ENCODE measurements around the gene CYP27A1. TPM values are rescaled to one million over a fixed set of nuclear protein-coding genes. Genes with fewer than 3 reads are reported as not detected.

CYP27A1 gene
- total and polyA plus RNA-seq, 2 of the 4 experiments (the other 2 are of a cell fraction): 5.2 to 5.3 TPM

- no peak overlapping the region; the same call in 1 of the 2 replicates for H2BK120ac ChIP-seq (ENCODE audit: low read depth, low read length)
- no peak overlapping the region for H3K4ac ChIP-seq (ENCODE audit: low read depth, low read length)
- peak overlapping the region; percentile 33; the same call in 1 of the 2 replicates for H2BK20ac ChIP-seq (ENCODE audit: low read depth, low read length)
- no peaks in the 10 kb centered on the region for H3K9me1 ChIP-seq (ENCODE audit: insufficient read depth, low read length)
- no peaks in the 10 kb centered on the region for H4K20me1 ChIP-seq (ENCODE audit: insufficient read depth, low read length)
- dilution Hi-C loops (cut with HindIII; ENCODE audit: low sequenced_read_pairs, unreplicated experiment) (no loop called here), intact Hi-C loops (cut with micrococcal nuclease) (loop anchor here (5.0 kb wide), 1 partner anchor 57 kb away; the partner anchor contains the start of gene CYP27A1), in situ Hi-C loops (cut with MboI; ENCODE audit: low sequenced_read_pairs) (no loop called here)
- H3K4me1 ChIP-seq (ENCODE audit: control insufficient read depth, insufficient read depth, low read length): no peaks in the 10 kb centered on the region; the same call in 1 of the 2 replicates
- CTCF ChIA-PET: interaction anchor here (0.9 kb wide), 1 partner anchor 8 kb away, joined by 3 read pairs; no protein-coding TSS in a partner anchor
- no peak overlapping the region for H3K4me2 ChIP-seq (ENCODE audit: low read depth, low read length)
- no peak overlapping the region; the same call in 1 of the 2 replicates for H4K91ac ChIP-seq (ENCODE audit: insufficient read depth, low read depth, low read length)
- TF ChIP-seq ELK1 (IDR thresholded peaks at IDR 0.05; ENCODE audit: borderline replicate concordance, low read depth, low read length) (no peak), RCOR1 (IDR thresholded peaks at IDR 0.05; ENCODE audit: insufficient replicate concordance, low read length) (no peak), CEBPB (IDR thresholded peaks at IDR 0.05; ENCODE audit: low read depth, low read length) (peak; percentile 79), RFX5 (IDR thresholded peaks at IDR 0.05; ENCODE audit: low read depth, low read length) (no peak), BHLHE40 (IDR thresholded peaks at IDR 0.05; ENCODE audit: low read depth, low read length) (no peak), MAFK (IDR thresholded peaks at IDR 0.05; ENCODE audit: low read depth, low read length) (no peak), USF2 (IDR thresholded peaks at IDR 0.05; ENCODE audit: low read depth, low read length) (peak; percentile 52; the same call in 1 of the 2 replicates), NFE2L2 (IDR thresholded peaks at IDR 0.05; ENCODE audit: low read depth, low read length) (no peak), MAZ (IDR thresholded peaks at IDR 0.05; ENCODE audit: borderline replicate concordance, low read depth, low read length) (no peak), SMC3 (IDR thresholded peaks at IDR 0.05; ENCODE audit: low read depth, low read length) (no peak)
- no peak overlapping the region for H2AFZ ChIP-seq (replicated peaks; ENCODE audit: low read length, poor library complexity)
- no peak overlapping the region for H3K9ac ChIP-seq (ENCODE audit: low read depth, low read length)
- H4K5ac ChIP-seq (ENCODE audit: low read depth, low read length): no peak overlapping the region
- no peak overlapping the region for H4K8ac ChIP-seq (ENCODE audit: low read depth in 2 of 2, low read length in 2 of 2)
- H3K9me3 ChIP-seq (ENCODE audit: control insufficient read depth, insufficient read depth, low read length): 0 out of 2 replicates have a peak, but pooled peaks cover 2% of the 10 kb centered on the region
- H3K4me3 ChIP-seq (ENCODE audit: insufficient read depth, low read depth, low read length): no peak overlapping the region
- H3K79me1 ChIP-seq (ENCODE audit: low read depth in 1 of 2, low read length in 2 of 2): no peaks in the 10 kb centered on the region
- H3K56ac ChIP-seq (ENCODE audit: extremely low read depth, insufficient read depth, low read length): no peak overlapping the region
- peak overlapping the region; percentile 38 for H2BK5ac ChIP-seq (ENCODE audit: low read depth, low read length, poor library complexity, severe bottlenecking)
- 0 out of 2 replicates have a peak overlapping the region, but pooled peaks have one; percentile 19 for H3K14ac ChIP-seq (replicated peaks; ENCODE audit: low read depth, low read length)
- no peak overlapping the region for H2BK15ac ChIP-seq (ENCODE audit: low read depth, low read length)
- H3K36me3 ChIP-seq (ENCODE audit: control insufficient read depth, insufficient read depth, low read length): no peaks in the 10 kb centered on the region
- POLR2A ChIA-PET (ENCODE audit: unreplicated experiment): no interaction called here
- no peak overlapping the region for H3K23ac ChIP-seq (ENCODE audit: low read depth, low read length)
- H3K18ac ChIP-seq (ENCODE audit: low read depth, low read length): no peak overlapping the region
- no peak overlapping the region for H3K27ac ChIP-seq (ENCODE audit: insufficient read depth, low read length)
- DNase-seq: peak; percentile 62
- no CpG with 5 or more reads among the region's 4 CpGs for WGBS, 2 experiments (ENCODE audit: extremely low coverage in 2 of 2, insufficient read length in 1 of 2)
- no peak; the same call in none of the 2 replicates for ATAC-seq (ENCODE audit: low read depth)
- peaks cover 12% of the 10 kb centered on the region for H3K27me3 ChIP-seq (ENCODE audit: control insufficient read depth, insufficient read depth, low read length)
- H2AK5ac ChIP-seq (ENCODE audit: low read depth, low read length): no peak overlapping the region
- no TSS peak for BruUV-seq (replicated peaks)
- H2AK9ac ChIP-seq (replicated peaks; ENCODE audit: low read depth, low read length, poor library complexity): no peak overlapping the region
Measured at GRCh38 chr2:218839430-218839829, 57.5 kb downstream of the CYP27A1 start.

Measured in IMR-90 (cell line).